Spleen (tissue), 11 donors: ENCODE measurements around the gene ATF4. TPM values are rescaled to one million over a fixed set of nuclear protein-coding genes. Genes with fewer than 3 reads are reported as not detected.

Experiments
- DNase-seq: peaks from one replicate; pipeline ENCODE4 v3.0.0-alpha.2; 2020
- H3K27ac ChIP-seq, 8 donors: fragments of 200-600 bp; sonication (generic) in 7 of 8; 1 replicate in 4 of 8; 2 replicates in 4 of 8; pipeline versions ENCODE4 v1.5.0 to v1.8.0; 2016 to 2021; ENCODE audit warnings: inconsistent platforms in 4 of 8, mild to moderate bottlenecking in 4 of 8, moderate library complexity in 1 of 8
- H3K27me3 ChIP-seq, 7 donors: fragments of 200-600 bp; sonication (generic) in 6 of 7; replicated peaks in 1 of 7; 1 replicate in 4 of 7; 2 replicates in 3 of 7; pipeline versions ENCODE4 v1.5.0 to v1.8.0; 2016 to 2021; ENCODE audit warnings: inconsistent platforms in 3 of 7, mild to moderate bottlenecking in 1 of 7
- H3K36me3 ChIP-seq, 6 donors: fragments of 200-600 bp; sonication (generic) in 5 of 6; 1 replicate in 4 of 6; 2 replicates in 2 of 6; pipeline versions ENCODE4 v1.5.0 to v1.8.0; 2016 to 2021; ENCODE audit warnings: inconsistent platforms in 2 of 6
- H3K4me1 ChIP-seq, 6 donors: fragments of 200-600 bp; sonication (generic) in 5 of 6; 1 replicate in 3 of 6; 2 replicates in 3 of 6; pipeline versions ENCODE4 v1.5.0 to v1.8.0; 2016 to 2021; ENCODE audit warnings: inconsistent platforms in 3 of 6
- H3K4me3 ChIP-seq, 8 donors: fragments of 200-600 bp; sonication (generic) in 7 of 8; 1 replicate in 4 of 8; 2 replicates in 4 of 8; pipeline versions ENCODE4 v1.5.0 to v1.8.0; 2016 to 2021; ENCODE audit warnings: inconsistent platforms in 4 of 8, mild to moderate bottlenecking in 4 of 8, moderate library complexity in 2 of 8
- H3K9me3 ChIP-seq, 8 donors: fragments of 200-600 bp; sonication (generic) in 7 of 8; 1 replicate in 4 of 8; 2 replicates in 4 of 8; pipeline versions ENCODE4 v1.5.0 to v1.8.0; 2016 to 2021; ENCODE audit warnings: inconsistent platforms in 4 of 8
- CTCF ChIP-seq, 11 experiments: fragments of 200-600 bp in 7 of 11; fragments of 450-650 bp in 4 of 11; sonication (generic) in 4 of 11; IDR thresholded peaks in 8 of 11; conservative IDR thresholded peaks in 3 of 11; 1 replicate in 7 of 11; 2 replicates in 4 of 11; pipeline versions ENCODE4 v1.4.0 to v1.8.0; 2016 to 2021; ENCODE audit warnings: antibody characterized with exemption in 11 of 11, inconsistent platforms in 4 of 11, mild to moderate bottlenecking in 1 of 11
- POLR2A ChIP-seq, 3 donors: fragments of 450-650 bp; IDR thresholded peaks; one replicate each; pipeline ENCODE4 v1.5.1; 2017; ENCODE audit warnings: antibody characterized with exemption in 3 of 3, mild to moderate bottlenecking in 1 of 3
- POLR2AphosphoS5 ChIP-seq, 3 donors: sonication (generic); formaldehyde crosslinking; IDR thresholded peaks; one replicate each; pipeline ENCODE4 v1.5.1; 2017; ENCODE audit warnings: antibody characterized with exemption in 3 of 3
- WGBS, 5 donors: extraction: QIAGEN DNeasy Blood & Tissue Kit in 3 of 5; methylation state at CpG; one replicate each; pipeline versions ENCODE4 v1.1.5 to v1.1.7; 2013 to 2018; 5-methylcytosine and 5-hydroxymethylcytosine counted together
- intact Hi-C: fragments of 100-400 bp; cut with DNase I; formaldehyde crosslinking; loops from one replicate; pipeline ENCODE4 v1.15.0; 2023; ENCODE audit warnings: low total_unique reads
- polyA plus RNA-seq, 3 donors: library from polyadenylated mRNA; stranded (reverse); fragments of 200-250 nt; gene quantifications; one replicate each; pipeline ENCODE4 v1.2.1, GENCODE V29; 2013
- total RNA-seq, 7 donors: library from RNA; depleted of rRNA in 3 of 7; stranded (reverse); fragments of >200 nt in 3 of 7; fragmentation: NEBNext Ultra II Directional in 4 of 7; extraction: Animal tissue kit (Norgen Biotek cat#: 25700) in 4 of 7; gene quantifications; one replicate each; pipeline versions ENCODE4 v1.1.0 to v1.2.1, GENCODE V29; 2016 to 2021
- donor health status: healthy with polysubstance abuse.
- donor health status: DM: no; HTN: no; CAD: no; lungs with moderate emphysema.
- donor health status: DM: no; HTN: no; CAD: no.
- donor health status: Bipolar disorder and iron deficiency.
- donor health status: healthy.
- donor health status: DM: no; HTN: no; CAD: no.
- donor health status: DM: yes; HTN: yes; CAD: no.

ATF4 gene
- total and polyA plus RNA-seq, 10 donors: 190 to 414 (median 274) TPM

GRCh38 chr22:39570226-39570625 is 49.9 kb downstream of the ATF4 start:
- WGBS, 5 donors: 74 to 86% (median 76%) methylated on average over 3 of the region's 3 CpGs
- Histone ChIP-seq H3K9me3 (no peaks in the 10 kb centered on the region), H3K4me3 (no peak overlapping the region), H3K27ac (no peak overlapping the region), H3K4me1 (peaks cover 0 to 14% (median 9%) of the 10 kb centered on the region in 6 donors), H3K27me3 (peaks cover 0 to 21% (median 0%) of the 10 kb centered on the region in 7 donors), H3K36me3 (no peaks in the 10 kb centered on the region)
- TF ChIP-seq POLR2AphosphoS5 (IDR thresholded peaks at IDR 0.05) (no peak), POLR2A (IDR thresholded peaks at IDR 0.05) (no peak), CTCF (IDR thresholded peaks at IDR 0.05 in 8 of 11, conservative IDR thresholded peaks at IDR 0.05 in 3 of 11) (no peak)
- intact Hi-C loops: no loop called here
- no peak for DNase-seq

- TF ChIP-seq POLR2A (IDR thresholded peaks at IDR 0.05) (no peak), POLR2AphosphoS5 (IDR thresholded peaks at IDR 0.05) (no peak), CTCF (IDR thresholded peaks at IDR 0.05 in 8 of 11, conservative IDR thresholded peaks at IDR 0.05 in 3 of 11) (no peak)
- WGBS, 5 donors: 84 to 95% (median 86%) methylated on average over 6 to 14 of the region's 14 CpGs
- no peak for DNase-seq
- Histone ChIP-seq H3K9me3 (no peaks in the 10 kb centered on the region), H3K27ac (no peak within 1 kb of the TSS), H3K27me3 (peaks cover 0 to 21% (median 0%) of the 10 kb centered on the region in 7 donors), H3K4me3 (no peak within 1 kb of the TSS), H3K36me3 (no peaks in the 10 kb centered on the region), H3K4me1 (peaks cover 0 to 14% (median 9%) of the 10 kb centered on the region in 6 donors)
- intact Hi-C loops: no loop called here
Measured at GRCh38 chr22:39570665-39571064, 50.3 kb downstream of the ATF4 start, which contains the start of gene CACNA1I. CACNA1I (plus strand) TSS chr22:39570753; CDS start chr22:39570753, 0 bp downstream.

- Histone ChIP-seq H3K4me1 (peaks cover 0 to 18% (median 10%) of the 10 kb centered on the region in 6 donors), H3K9me3 (no peaks in the 10 kb centered on the region), H3K27ac (no peak overlapping the region), H3K4me3 (no peak overlapping the region), H3K27me3 (peaks cover 0 to 25% (median 0%) of the 10 kb centered on the region in 7 donors), H3K36me3 (no peaks in the 10 kb centered on the region)
- no peak for TF ChIP-seq CTCF (IDR thresholded peaks at IDR 0.05 in 8 of 11, conservative IDR thresholded peaks at IDR 0.05 in 3 of 11)
- no peak for TF ChIP-seq POLR2A (IDR thresholded peaks at IDR 0.05)
- no peak for TF ChIP-seq POLR2AphosphoS5 (IDR thresholded peaks at IDR 0.05)
- intact Hi-C loops: no loop called here
- WGBS, 5 donors: 59 to 88% (median 73%) methylated on average over 1 of the region's 1 CpG
- no peak for DNase-seq
Measured at GRCh38 chr22:39571538-39571937, 51.2 kb downstream of the ATF4 start.

Other genes starting within 250 kb of the ATF4 start
- gene RPL3, start 200.9 kb upstream of the ATF4 start, total RNA-seq: 1,000 to 10,000 TPM; 1,607 to 2,098 (median 1,685) TPM
- gene RPL3, start 200.9 kb upstream of the ATF4 start, polyA plus RNA-seq: 1,000 to 10,000 TPM; 4,418 to 6,240 (median 4,821) TPM
- gene SYNGR1, start 170.6 kb upstream of the ATF4 start, total RNA-seq: 10 to 100 TPM in 4 of 7 donors, 1 to 10 TPM in 3; 8.0 to 32.3 (median 16.1) TPM
- 10 to 100 TPM in 2 of 3 donors, 1 to 10 TPM in 1; 9.5 to 35.1 (median 10.5) TPM for gene SYNGR1, start 170.6 kb upstream of the ATF4 start, polyA plus RNA-seq
- 10 to 100 TPM; 19.3 to 34.8 (median 25.0) TPM for gene TAB1, start 120.8 kb upstream of the ATF4 start, total RNA-seq
- gene TAB1, start 120.8 kb upstream of the ATF4 start, polyA plus RNA-seq: 10 to 100 TPM; 12.4 to 20.2 (median 12.6) TPM
- 10 to 100 TPM in 4 of 7 donors, 1 to 10 TPM in 3; 8.1 to 14.4 (median 10.6) TPM for gene MGAT3, start 63.5 kb upstream of the ATF4 start, total RNA-seq
- gene MGAT3, start 63.5 kb upstream of the ATF4 start, polyA plus RNA-seq: 1 to 10 TPM; 1.3 to 4.2 (median 1.5) TPM
- 10 to 100 TPM; 24.4 to 31.4 (median 27.5) TPM for gene MIEF1, start 18.3 kb upstream of the ATF4 start, total RNA-seq
- 10 to 100 TPM in 1 of 3 donors, 1 to 10 TPM in 2; 5.8 to 11.2 (median 6.7) TPM for gene MIEF1, start 18.3 kb upstream of the ATF4 start, polyA plus RNA-seq
- 100 to 1,000 TPM in 2 of 7 donors, 10 to 100 TPM in 5; 55.8 to 147 (median 57.3) TPM for gene RPS19BP1, start 12.2 kb downstream of the ATF4 start, total RNA-seq
- 100 to 1,000 TPM; 154 to 210 (median 181) TPM for gene RPS19BP1, start 12.2 kb downstream of the ATF4 start, polyA plus RNA-seq
- gene CACNA1I, start 50.2 kb downstream of the ATF4 start, total RNA-seq: 1 to 10 TPM in 5 of 7 donors, under 1 TPM in 2; 0.66 to 4.1 (median 1.4) TPM
- gene CACNA1I, start 50.2 kb downstream of the ATF4 start, polyA plus RNA-seq: under 1 TPM; 0.24 to 0.83 (median 0.43) TPM